Activated T-helper 1 cell treated with anti-CD3 and anti-CD28 coated beads, Interleukin-2, amount 50 U/mL, for 16 hours (primary cell): ENCODE data around the gene CLDND2.

Experiments used
- DNase-seq, 2 donors: peaks; one replicate each; pipeline ENCODE4 v3.0.0-alpha.2; 2020; ENCODE audit warnings: low read depth in 1 of 2, low spot score in 1 of 2

The CLDND2 gene

DNA sequence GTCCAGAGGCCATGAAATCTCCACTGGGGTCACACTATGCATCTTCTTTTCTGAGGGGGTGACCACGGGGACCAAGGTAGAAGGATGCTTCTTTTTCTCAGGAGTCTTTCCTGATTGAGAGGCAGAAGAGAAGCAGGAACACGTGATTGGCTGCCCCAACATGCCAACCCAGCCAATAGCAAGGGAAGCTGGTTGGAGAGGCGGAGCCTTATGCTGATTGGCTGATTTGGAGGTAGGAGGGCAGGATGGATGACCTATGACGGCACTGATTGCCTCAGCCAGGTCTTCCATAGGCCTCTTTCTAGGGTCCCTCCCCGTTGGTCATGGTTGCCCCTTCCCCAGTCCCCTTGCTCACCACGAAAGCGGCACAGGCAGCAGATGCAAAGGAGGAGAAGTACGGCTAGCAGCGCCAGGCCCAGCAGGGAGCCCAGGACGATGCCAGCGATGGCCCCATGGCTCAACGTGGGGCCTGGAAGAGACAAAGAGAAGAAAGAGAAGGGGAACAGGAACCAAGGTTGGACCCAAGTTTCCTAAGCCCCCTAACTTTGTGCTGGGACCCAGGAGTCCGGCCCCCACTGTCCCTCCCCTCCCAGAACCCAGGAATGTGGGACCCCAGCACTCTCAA is 34.9 kb downstream of the CLDND2 start:
- no peak for DNase-seq

DNA sequence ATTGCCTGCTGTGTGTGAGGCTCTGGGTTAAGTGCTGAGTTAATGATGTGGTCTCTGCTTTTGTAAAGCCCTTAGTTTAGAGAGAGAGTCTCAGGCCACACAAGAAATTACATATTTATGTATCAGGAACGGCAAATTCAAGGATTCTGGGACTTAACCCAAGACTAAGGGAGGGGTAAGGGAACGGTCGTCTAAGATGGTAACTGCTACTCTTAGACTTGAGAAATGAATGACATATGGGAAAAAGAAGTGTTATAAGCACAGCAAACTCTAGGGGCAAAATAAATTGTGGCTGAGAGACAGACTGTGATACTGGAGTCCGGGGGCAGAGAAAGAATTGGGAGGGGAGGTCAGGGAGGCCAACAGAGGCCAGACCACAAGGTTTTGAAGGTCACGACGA is 37.1 kb downstream of the CLDND2 start:
- no peak for DNase-seq

DNA sequence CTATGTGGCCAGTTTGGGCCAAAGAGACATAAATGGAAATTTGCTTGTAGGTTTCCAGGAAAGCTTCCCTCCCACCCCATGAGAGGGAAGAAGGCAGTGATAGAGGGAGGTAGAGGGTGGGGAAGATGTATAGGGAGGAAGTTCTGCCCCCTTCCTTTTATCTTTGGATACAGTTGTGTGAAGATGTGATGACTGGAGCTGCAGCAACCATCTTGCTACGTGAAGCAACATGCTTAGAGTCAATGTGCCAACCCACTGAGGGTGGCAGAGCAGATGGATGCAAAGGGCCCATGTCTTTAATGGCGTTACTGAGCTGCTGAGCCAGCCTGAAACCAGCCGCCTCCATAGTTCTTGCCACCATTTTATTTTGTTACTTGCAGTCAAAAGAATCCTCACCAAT is 37.6 kb downstream of the CLDND2 start:
- no peak for DNase-seq

DNA sequence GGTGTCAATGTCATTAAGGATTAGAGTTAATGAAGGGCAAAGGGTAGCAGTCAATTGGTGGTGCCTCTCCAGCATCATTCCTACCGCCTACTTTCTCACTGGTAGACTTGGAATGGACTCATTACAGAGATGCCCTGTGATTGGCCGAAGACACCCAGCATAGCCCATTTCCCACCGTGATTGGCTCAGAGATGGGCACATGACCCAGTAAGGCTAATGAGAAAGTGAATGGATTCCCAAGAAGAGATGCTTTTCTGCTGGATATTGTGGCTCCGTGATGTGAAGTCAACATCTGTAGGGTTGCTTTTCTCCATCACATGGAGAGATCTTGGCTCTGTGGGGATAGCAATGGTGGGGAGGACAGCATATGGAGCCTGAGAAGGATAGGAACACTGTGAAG is 38.4 kb downstream of the CLDND2 start:
- no peak for DNase-seq

DNA sequence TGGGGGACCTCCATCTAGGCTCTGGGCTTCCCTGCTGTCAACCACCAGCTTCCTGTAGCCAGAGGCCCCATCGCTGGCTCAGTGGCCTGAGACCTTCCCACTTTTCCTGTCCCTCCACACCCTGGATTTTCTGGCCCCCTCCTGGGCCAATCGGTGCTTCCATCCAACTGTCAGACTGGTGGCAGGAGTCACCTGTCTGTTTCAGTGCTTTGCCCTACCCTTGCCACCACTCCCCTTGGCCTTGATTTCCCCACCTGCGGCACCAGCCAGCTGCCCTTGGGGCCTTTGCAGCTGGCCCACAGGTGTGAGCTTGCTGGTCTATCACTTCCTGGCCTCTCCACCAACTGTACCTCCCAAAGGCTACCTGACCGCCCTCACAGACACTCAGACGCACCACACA is 39.4 kb downstream of the CLDND2 start:
- DNase-seq: no peak

DNA sequence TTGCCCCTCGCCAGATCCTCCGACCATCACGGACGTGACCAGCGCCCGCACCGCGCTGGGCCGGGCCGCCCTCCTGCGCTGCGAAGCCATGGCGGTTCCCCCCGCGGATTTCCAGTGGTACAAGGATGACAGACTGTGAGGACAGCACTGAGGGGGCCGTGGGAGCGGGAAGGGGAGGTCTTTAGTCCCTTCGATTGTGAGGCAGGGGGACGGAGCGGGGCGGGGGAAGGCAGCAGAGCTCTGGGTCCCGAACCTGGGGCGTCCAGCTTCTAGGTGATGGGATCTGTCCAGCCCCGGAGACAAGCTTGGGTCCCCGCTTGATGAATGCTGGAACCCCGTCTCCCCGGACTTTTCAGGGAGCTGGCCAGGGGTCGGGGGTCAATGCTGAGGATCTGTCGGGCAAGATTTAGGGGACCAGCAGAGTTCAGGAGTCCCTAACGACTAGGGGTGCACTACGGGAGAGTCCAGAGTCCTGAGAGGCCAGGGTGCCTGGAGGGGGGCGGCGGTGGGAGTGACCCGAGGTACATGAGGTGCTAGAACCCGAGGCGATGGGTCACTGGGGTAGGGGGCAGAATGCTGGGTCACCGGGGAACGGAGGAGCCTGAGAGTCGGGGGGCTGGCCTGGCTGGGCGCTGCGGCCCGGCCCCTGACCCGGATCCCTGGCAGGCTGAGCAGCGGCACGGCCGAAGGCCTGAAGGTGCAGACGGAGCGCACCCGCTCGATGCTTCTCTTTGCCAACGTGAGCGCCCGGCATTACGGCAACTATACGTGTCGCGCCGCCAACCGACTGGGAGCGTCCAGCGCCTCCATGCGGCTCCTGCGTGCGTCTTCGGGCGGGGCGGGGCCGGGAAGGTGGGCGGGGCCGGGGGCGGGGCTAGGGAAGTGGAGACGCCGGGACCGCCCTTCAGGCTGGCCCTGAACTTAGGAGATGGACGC is 41.5 kb downstream of the CLDND2 start:
- no peak for DNase-seq

DNA sequence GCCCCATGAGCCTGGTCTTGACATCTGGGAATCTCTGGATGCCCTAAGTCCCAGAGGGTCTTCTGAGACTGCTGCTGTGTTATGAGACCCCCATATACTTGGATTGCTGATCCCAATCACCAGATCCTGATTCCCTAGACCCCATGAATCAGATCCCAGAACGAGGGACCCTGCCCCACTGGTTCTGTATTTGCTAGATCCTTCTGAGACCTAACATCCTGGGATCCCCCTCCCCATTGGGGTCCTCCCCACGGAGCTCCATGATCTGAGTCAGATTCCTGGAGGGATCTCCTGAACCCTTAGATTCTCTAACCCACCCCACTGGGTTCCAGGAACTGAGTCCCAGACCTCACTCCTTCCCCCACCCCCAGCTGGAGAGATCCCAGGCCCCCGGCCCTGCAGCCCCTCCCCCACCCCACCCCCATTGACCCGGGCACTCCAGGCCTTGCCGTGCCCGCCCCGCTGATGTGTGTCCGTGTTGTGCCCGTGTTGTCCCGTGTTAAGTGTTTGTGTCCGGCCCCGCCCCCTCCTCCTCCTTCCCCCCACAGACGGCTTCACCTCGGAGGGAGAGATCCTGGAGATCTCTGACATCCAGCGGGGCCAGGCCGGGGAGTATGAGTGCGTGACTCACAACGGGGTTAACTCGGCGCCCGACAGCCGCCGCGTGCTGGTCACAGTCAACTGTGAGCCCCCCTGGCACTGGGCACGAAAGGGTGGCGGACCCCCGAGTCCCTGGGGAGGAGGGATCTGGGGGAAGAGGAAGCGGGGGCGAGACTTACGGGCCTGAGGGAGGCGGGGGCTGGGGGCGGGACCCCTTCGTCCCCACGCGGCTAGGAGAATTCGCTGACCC is 42.4 kb downstream of the CLDND2 start:
- DNase-seq: no peak

DNA sequence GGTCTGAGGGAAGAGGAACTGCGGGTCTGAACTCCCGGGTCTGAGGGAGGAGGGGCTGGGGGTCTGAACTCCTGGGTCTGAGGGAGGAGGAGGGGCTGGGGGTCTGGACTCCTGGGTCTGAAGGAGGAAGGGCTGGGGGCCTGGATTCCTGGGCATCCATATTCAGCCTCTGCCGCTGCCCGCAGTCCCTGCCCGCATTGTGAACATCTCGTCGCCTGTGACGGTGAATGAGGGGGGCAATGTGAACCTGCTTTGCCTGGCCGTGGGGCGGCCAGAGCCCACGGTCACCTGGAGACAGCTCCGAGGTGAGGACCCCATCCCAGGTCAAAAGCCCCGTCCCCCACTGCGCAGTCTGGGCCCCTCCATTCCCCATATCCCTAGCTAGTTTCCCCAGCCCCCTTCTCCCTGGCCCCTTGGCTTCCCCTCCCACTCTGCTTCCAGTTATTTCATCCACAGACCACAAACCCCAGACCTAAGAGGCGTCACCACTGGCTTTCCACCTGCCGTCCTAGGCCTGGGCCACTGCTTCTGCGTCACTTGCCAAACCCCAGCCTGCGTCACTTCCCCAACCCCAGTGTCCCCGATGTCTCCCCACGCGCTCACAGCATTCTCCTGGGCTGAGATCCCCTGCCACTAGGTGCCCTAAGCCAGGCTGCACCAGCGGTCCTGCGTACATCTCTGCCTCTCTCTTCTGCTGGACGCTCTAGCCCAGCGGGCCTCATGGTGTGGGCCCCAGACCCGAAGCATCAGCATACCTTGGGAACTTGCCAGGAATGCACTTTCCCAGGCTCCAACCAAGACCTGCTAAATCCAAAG is 43.4 kb downstream of the CLDND2 start:
- no peak for DNase-seq

DNA sequence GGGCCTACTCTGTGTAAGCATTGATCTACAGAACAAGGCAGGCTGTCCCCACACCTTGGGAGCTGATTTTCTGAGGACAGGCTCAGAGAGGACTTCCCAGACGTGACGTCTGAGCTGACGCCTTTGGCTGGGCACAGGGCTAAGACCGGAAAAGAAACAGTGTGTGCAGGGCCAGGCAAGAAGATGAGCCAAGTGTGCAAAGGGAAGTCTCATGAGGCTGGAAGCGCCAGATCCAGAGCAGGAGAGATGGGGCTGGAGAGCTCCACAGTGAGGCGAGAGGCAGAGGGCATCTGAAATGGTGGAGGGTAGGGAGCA is 44.7 kb downstream of the CLDND2 start:
- no peak for DNase-seq

DNA sequence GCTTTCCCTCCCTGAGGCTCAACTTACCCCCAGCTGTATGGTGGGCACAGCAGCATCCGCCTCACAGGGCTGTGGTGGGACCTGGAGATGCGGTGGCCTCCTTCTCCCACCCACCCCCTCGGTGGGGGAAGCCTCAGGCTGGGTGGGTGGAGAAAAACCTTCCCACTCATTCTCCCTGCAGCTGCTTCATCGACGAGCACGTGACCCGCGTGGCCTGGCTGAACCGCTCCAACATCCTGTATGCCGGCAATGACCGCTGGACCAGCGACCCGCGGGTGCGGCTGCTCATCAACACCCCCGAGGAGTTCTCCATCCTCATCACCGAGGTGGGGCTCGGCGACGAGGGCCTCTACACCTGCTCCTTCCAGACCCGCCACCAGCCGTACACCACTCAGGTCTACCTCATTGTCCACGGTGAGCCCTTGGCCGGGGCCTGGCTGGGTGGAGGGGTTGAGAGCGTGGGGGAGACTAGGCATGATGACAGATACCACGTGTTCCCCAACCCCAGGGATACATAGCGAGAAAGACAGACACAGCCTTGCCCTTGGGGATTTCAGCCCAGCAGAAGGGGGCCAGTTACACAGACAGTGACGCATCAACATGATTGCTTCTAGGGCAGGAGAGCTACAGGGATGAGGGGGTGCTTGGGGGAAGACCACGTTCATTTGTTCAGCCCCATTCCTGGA is 45.2 kb downstream of the CLDND2 start:
- no peak for DNase-seq

DNA sequence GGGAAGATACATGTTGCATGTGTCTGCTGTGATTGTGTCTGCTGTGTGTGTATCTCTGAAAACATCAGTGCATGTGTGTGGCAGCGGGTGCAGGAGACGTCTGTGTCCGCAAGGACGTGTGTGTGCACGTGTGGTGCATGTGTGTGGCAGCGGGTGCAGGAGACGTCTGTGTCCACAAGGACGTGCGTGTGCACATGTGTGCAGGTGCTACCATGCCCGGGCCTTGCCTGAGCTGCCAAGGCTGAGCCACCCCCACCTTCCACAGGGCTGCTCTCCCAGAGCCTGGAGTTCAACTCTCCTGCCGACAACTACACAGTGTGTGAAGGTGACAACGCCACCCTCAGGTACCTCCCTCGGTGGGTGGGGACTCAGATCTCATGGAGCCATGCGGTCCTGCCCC is 47.0 kb downstream of the CLDND2 start:
- no peak for DNase-seq

DNA sequence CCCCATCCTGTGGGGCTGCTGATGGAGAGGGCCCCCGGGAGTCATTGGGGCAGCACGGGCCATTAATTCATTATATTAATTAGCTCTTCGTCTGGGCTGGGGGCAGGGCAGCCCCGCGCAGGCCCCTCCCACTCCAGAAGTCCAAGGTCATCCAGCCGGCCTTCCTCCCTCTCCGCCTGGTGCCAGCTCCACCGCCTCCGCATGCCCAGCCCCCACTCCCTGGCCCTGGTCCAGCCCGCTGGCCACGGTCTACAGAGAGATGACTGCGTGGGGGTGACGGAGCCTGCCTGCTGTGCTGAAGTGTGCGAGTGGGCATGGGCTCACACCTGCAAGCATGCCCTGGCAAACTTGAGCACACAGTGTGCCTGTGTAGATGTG is 48.5 kb downstream of the CLDND2 start:
- DNase-seq: no peak

DNA sequence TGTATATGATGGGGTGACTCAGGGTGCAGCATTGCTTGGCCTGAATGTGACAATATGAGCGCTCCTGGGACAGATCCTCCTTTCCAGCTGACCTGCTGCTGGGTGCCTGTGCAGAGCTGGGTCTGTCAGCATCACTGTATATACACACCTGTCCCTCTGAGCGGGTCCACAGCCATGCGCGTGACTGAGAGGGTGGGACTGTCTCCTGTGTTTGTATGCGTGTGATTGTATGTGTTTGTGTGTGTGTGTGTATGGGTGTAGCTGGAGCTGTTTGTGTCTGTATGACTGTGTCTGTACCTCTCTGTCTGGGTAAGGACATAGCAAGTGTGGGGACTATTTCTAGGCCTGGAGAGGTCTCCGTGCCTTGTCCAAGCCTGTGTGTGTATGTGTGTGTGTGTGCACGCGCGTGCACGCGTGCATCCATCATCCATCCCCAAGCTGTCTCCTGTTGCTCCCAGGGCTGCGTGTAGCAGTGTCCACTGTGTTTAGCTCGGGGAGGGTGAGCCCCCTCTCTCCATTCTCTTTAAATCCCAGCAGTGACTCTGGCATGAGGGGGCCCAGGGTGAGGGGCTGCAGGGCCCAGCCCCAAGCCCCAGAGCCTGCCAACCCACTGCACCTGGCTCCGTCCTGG is 49.0 kb downstream of the CLDND2 start:
- DNase-seq: no peak

DNA sequence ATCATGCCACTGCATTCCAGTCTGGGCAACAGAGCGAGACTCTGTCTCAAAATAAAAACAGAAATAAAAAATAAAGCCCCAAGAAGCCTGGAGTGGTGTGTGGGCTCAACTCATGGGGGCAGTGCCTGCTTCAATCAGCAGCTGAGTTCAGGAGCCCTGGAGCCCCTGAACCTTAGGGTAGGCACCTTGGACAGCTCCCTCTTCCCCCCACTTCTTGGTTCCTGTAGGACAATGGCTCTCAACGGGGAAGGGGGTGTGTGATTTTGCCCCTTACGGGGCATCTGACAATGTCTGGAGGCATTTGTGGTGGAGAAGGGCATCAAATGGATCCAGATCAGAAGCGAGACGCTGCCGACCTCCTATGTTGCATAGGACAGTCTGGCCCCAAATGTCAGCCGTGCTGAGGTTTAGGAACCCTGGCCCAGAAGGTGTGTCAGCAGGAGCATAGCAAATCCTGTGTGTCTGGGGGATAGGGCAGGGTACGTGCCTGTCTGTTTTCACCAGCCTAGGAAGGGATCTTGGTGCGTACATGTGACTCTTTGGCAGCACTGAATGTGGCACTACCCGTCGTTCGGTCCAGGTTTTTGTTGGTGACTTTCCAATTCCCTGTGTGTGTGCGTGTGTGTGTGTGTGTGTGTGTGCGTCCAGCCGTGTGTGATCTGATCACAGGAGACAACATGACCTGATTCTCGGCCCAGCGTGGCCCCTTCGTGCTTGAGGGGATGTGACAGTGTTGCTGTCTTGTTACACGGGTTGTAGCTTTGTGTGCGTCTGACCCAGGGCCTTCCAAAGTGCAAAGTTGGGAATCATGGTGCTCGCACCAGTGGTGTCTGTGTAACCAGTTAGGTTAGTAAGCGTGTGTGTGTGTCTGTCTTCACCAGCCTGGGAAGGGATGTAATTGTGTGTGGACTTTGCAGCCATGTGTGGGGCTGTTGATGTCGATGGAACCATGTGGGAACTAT is 49.8 kb downstream of the CLDND2 start:
- no peak for DNase-seq

DNA sequence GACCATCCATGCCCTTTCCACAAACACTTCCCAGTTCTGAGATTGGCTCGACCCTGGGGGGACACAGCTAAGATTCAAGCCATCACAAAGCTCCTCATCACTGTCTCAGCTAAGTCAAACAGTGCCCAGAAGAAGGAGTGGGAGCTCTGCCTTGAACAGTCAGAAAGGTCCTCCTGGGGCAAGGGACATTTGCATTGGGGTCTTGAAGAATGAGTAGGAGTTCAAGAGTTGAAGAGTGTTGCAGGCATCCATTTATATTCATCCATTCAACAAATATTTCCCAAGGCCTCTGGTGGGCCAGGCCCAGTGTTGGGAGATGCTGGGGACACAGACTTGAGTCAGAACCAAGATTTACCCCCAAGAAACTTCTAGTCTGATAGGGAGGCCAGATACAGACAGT is 50.8 kb downstream of the CLDND2 start:
- no peak for DNase-seq

DNA sequence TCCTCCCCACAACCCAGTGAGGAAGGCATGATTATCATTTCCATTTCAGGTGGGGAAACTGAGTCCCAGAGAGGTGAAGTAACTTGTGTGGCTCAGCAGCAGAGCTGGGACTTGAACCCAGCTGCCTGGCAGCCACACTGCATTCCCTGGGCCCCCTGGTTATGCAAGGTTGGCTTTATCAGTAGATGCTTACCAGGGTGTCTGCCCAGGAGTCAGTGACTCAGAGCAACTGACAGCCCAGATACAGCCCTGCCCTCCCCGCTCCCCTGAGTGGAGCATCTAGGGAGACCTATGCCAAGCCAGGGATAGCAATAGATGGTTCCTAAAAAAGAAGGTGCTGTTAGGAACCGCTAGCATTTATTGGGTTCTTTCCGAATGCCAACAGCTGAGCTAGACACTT is 51.4 kb downstream of the CLDND2 start:
- no peak for DNase-seq
